Mesodermal cell (in vitro differentiated cells): ENCODE measurements around the gene WTAP.
"Not testable (repeated sequence)": the region's sequence is repeated elsewhere in the genome, so short reads cannot be mapped to it uniquely, and the experiment has no call there.

Source experiments
- H3K27ac ChIP-seq: 2 replicates; pipeline ENCODE4 v1.7.0; 2013; ENCODE audit warnings: mild to moderate bottlenecking, low read depth, low read length, moderate library complexity; ENCODE audit not compliant: severe bottlenecking
- H3K36me3 ChIP-seq: 2 replicates; pipeline ENCODE4 v1.7.1; 2013; ENCODE audit warnings: mild to moderate bottlenecking, low read length, moderate library complexity; ENCODE audit not compliant: control insufficient read depth, insufficient read depth
- H3K4me1 ChIP-seq: one replicate; pipeline ENCODE4 v1.7.1; 2013; ENCODE audit warnings: mild to moderate bottlenecking, low read length; ENCODE audit not compliant: insufficient read depth, control insufficient read depth, poor library complexity, severe bottlenecking
- H3K4me3 ChIP-seq: 2 replicates; pipeline ENCODE4 v1.7.0; 2013; ENCODE audit warnings: low read length, control low read depth, mild to moderate bottlenecking; ENCODE audit not compliant: insufficient read depth, poor library complexity, severe bottlenecking; ENCODE audit errors: extremely low read depth
- H3K9me3 ChIP-seq: 2 replicates; pipeline ENCODE4 v1.7.1; 2013; ENCODE audit warnings: mild to moderate bottlenecking, low read length, moderate library complexity; ENCODE audit not compliant: control insufficient read depth
- WGBS, 2 experiments: methylation state at CpG; one replicate each; pipeline ENCODE4 v1.1.5; 2013; ENCODE audit warnings: missing lambda C conversion rate in 2 of 2; ENCODE audit not compliant: insufficient coverage in 2 of 2; 5-methylcytosine and 5-hydroxymethylcytosine counted together

The WTAP gene

GRCh38 chr6:159748127-159748526 is 20.8 kb downstream of the WTAP start:
- 80% methylated on average over 2 of the region's 7 CpGs; no CpG with 5 or more reads in 1 of the 2 experiments for WGBS, 2 experiments
- H3K4me1 ChIP-seq, H3K4me3 ChIP-seq, H3K27ac ChIP-seq, H3K9me3 ChIP-seq: not testable (repeated sequence)
- peaks cover 81% of the 10 kb centered on the region for H3K36me3 ChIP-seq

DNA sequence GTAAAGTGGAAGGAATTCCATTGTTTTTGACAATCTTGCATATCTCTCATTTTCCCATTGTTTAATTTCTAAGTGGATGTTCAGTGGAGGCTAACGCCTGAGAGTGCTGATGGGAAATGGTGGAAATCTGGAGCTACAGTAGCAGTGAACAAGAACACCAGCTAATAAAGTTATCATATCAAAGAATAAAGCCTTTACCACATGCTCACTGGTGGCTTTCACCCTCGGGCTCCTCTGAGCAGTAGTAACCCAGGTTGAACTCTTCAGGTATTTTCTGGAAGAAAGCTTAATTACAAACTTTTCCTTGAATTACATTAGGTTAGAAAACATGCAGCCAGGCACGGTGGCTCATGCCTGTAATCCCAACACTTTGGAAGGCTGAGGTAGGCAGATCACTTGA is 24.1 kb downstream of the WTAP start:
- H3K4me1 ChIP-seq = peaks cover under 1% of the 10 kb centered on the region
- H3K27ac ChIP-seq = no peak overlapping the region
- no peaks in the 10 kb centered on the region for H3K9me3 ChIP-seq
- no peak overlapping the region for H3K4me3 ChIP-seq
- WGBS, 2 experiments = 100% methylated on average over 1 to 2 of the region's 3 CpGs
- peaks cover 77% of the 10 kb centered on the region for H3K36me3 ChIP-seq

DNA sequence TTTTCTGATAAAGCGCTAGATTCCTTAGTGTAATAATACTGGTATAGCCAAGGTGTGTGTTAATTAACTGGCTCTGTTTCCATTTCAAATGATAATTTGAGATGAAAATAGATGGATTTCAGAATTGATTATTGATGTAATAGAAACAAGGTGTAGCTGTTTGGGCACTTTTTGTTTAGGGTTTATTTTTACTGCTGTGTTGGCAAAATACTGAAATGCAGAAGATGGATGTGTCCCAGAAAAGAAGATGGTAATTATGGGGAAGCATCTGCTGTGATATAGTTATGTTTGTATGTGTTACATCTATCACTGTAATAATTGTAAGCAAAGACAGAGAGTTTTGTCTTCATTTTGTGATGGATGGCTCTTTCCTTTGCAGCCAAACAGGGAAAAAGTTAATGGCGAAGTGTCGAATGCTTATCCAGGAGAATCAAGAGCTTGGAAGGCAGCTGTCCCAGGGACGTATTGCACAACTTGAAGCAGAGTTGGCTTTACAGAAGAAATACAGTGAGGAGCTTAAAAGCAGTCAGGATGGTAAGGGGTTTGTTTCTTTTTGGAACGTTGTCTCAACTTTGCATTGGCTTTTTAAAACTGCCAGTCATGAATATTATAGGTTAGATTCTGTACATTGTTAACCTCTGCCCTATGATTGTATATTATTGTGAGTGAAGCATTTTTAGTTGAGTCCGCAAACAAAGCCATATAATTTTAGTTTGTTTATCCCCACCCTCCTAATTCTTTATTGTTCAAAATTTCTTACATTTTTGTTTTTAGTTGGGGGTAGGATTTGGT is 26.0 kb downstream of the WTAP start:
- Histone ChIP-seq H3K27ac (no peak overlapping the region), H3K4me3 (no peak overlapping the region), H3K9me3 (no peaks in the 10 kb centered on the region), H3K4me1 (peaks cover 11% of the 10 kb centered on the region), H3K36me3 (peaks cover 81% of the 10 kb centered on the region)
- WGBS, 2 experiments = 95 to 100% methylated on average over 4 to 5 of the region's 6 CpGs

GRCh38 chr6:159754401-159754800 is 27.1 kb downstream of the WTAP start:
- Histone ChIP-seq H3K27ac (no peak overlapping the region), H3K4me3 (no peak overlapping the region), H3K9me3 (no peaks in the 10 kb centered on the region), H3K36me3 (peaks cover 79% of the 10 kb centered on the region), H3K4me1 (peaks cover 22% of the 10 kb centered on the region)
- 75 to 86% methylated on average over 1 to 2 of the region's 2 CpGs for WGBS, 2 experiments

DNA sequence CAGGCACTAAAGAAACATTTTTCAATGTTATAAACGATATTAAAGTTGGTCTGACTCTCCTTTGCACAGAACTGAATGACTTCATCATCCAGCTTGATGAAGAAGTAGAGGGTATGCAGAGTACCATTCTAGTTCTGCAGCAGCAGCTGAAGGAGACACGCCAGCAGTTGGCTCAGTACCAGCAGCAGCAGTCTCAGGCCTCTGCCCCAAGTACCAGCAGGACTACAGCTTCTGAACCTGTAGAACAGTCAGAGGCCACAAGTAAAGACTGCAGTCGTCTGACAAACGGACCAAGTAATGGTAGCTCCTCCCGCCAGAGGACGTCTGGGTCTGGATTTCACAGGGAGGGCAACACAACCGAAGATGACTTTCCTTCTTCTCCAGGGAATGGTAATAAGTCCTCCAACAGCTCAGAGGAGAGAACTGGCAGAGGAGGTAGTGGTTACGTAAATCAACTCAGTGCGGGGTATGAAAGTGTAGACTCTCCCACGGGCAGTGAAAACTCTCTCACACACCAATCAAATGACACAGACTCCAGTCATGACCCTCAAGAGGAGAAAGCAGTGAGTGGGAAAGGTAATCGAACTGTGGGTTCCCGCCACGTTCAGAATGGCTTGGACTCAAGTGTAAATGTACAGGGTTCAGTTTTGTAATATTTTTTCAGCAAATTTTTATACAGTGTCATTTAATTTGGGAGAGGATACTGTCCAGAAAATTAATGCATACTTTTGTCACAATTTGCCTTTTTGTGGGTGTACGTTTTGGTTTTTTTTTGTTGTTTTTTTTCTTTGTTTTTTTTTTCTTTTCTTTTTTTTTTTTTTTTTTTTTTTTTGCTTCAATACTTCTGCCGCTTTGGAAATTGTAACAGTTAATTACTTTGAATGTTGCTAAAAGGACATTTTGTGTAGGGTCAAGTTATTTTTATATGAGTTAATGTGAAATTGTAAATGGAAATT is 27.9 kb downstream of the WTAP start:
- H3K27ac ChIP-seq = peak overlapping the region; percentile 32
- peaks cover 81% of the 10 kb centered on the region for H3K36me3 ChIP-seq
- no peak overlapping the region for H3K4me3 ChIP-seq
- WGBS, 2 experiments = 95 to 96% methylated on average over 4 to 5 of the region's 15 CpGs
- H3K9me3 ChIP-seq = no peaks in the 10 kb centered on the region
- H3K4me1 ChIP-seq = peaks cover 31% of the 10 kb centered on the region

DNA sequence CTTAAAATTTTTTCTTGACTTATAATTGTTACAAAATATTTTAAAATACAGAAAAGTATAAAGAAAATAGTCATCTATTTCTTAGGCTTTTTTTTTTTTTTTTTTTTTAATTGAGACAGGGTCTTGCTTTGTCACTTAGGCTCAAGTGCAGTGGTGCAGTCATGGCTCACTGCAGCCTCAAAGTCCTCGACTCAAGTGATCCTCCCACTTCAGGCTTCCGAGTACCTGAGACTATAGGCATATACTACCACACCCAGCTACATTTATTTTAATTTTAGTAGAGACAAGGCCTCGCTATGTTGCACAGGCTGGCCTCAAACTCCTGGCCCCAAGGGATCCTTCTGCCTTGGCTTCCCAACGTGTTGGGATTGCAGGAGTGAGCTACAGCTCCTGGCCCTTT is 29.2 kb downstream of the WTAP start:
- Histone ChIP-seq H3K9me3 (no peaks in the 10 kb centered on the region), H3K27ac (no peak overlapping the region), H3K4me3 (no peak overlapping the region), H3K36me3 (peaks cover 79% of the 10 kb centered on the region), H3K4me1 (peaks cover 41% of the 10 kb centered on the region)
- WGBS, 2 experiments = 95 to 96% methylated on average over 3 to 4 of the region's 4 CpGs

- Histone ChIP-seq H3K27ac (peak overlapping the region; percentile 76), H3K4me1 (peaks cover 41% of the 10 kb centered on the region), H3K36me3 (peaks cover 76% of the 10 kb centered on the region), H3K4me3 (no peak overlapping the region), H3K9me3 (no peaks in the 10 kb centered on the region)
- 99 to 100% methylated on average over 4 to 7 of the region's 7 CpGs for WGBS, 2 experiments
Observed at GRCh38 chr6:159758031-159759001, 31.0 kb downstream of the WTAP start.

DNA sequence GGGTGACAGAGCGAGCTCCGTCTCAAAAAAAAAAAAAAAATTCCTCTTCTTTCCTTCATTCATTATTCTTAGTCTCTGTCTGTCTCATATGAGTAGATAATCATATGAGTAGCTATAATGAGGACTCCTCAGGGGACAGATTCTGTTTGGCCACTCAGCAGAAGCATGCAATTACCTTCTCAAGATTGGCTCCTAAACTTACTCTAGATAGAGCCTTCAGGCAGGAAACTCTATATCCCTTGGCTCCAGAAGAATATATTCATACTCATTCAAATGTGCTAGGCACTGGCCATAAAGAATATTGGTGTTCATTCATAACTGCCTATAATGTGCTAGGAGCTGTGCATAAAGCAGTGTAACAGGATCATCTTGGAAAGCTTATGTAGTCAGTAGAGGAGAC is 32.3 kb downstream of the WTAP start:
- WGBS, 2 experiments = no CpG with 5 or more reads among the region's 2 CpGs
- no peaks in the 10 kb centered on the region for H3K9me3 ChIP-seq
- no peak overlapping the region for H3K4me3 ChIP-seq
- H3K4me1 ChIP-seq = peaks cover 43% of the 10 kb centered on the region
- peak overlapping the region; percentile 94 for H3K27ac ChIP-seq
- peaks cover 80% of the 10 kb centered on the region for H3K36me3 ChIP-seq

- peak overlapping the region; percentile 94 for H3K27ac ChIP-seq
- WGBS, 2 experiments = 19 to 33% methylated on average over 3 of the region's 3 CpGs
- H3K9me3 ChIP-seq = no peaks in the 10 kb centered on the region
- H3K36me3 ChIP-seq = peaks cover 80% of the 10 kb centered on the region
- peaks cover 46% of the 10 kb centered on the region for H3K4me1 ChIP-seq
- peak overlapping the region; percentile 66 for H3K4me3 ChIP-seq
Observed at GRCh38 chr6:159760602-159761057, 33.3 kb downstream of the WTAP start.
